Transverse colon (tissue), 4 donors: ENCODE results near the gene UTP14C. TPM values are rescaled to one million over a fixed set of nuclear protein-coding genes. Genes with fewer than 3 reads are reported as not detected.

ENCODE experiments used
- DNase-seq: peaks from one replicate; pipeline ENCODE4 v3.0.0-alpha.2; 2019
- H3K27ac ChIP-seq, 4 donors: fragments of 200-600 bp; sonication (generic); 2 replicates each; pipeline ENCODE4 v1.5.1; 2016 to 2018; ENCODE audit warnings: inconsistent platforms in 4 of 4
- H3K27me3 ChIP-seq: fragments of 200-600 bp; sonication (generic); 2 replicates; pipeline ENCODE4 v1.5.1; 2017; ENCODE audit warnings: inconsistent platforms
- H3K36me3 ChIP-seq, 4 donors: fragments of 200-600 bp; sonication (generic); 2 replicates each; pipeline ENCODE4 v1.5.1; 2017 to 2019; ENCODE audit warnings: inconsistent platforms in 4 of 4
- H3K4me1 ChIP-seq, 4 donors: fragments of 200-600 bp; sonication (generic); 2 replicates each; pipeline ENCODE4 v1.5.1; 2017 to 2020; ENCODE audit warnings: inconsistent platforms in 4 of 4
- H3K4me3 ChIP-seq, 4 donors: fragments of 200-600 bp; sonication (generic); 1 replicate in 1 of 4; 2 replicates in 3 of 4; pipeline versions ENCODE4 v1.5.1 to v1.6.1; 2017 to 2019; ENCODE audit warnings: inconsistent platforms in 4 of 4
- H3K9me3 ChIP-seq, 2 donors: fragments of 200-600 bp; sonication (generic); 2 replicates each; pipeline ENCODE4 v1.5.1; 2017 to 2019; ENCODE audit warnings: inconsistent platforms in 2 of 2
- EP300 ChIP-seq: sonication (generic); formaldehyde crosslinking; IDR thresholded peaks from one replicate; pipeline ENCODE4 v1.6.1; 2017; ENCODE audit warnings: antibody characterized with exemption, low read depth
- POLR2A ChIP-seq: fragments of 450-650 bp; IDR thresholded peaks from one replicate; pipeline ENCODE4 v1.6.1; 2016; ENCODE audit warnings: antibody characterized with exemption, mild to moderate bottlenecking, moderate library complexity
- POLR2AphosphoS5 ChIP-seq, 3 donors: sonication (generic); formaldehyde crosslinking; IDR thresholded peaks; one replicate each; pipeline ENCODE4 v1.6.1; 2016; ENCODE audit warnings: antibody characterized with exemption in 3 of 3
- WGBS, 2 donors: methylation state at CpG; one replicate each; pipeline ENCODE4 v1.1.5; 2018; ENCODE audit warnings: low coverage in 1 of 2; 5-methylcytosine and 5-hydroxymethylcytosine counted together
- in situ Hi-C, 4 donors: fragments of 200-750 bp; cut with MboI; loops; one replicate each; pipeline versions ENCODE4 v1.15.0 to v1.15.1; 2017; ENCODE audit warnings: low sequenced_read_pairs in 3 of 4, low pct_ligation_motif_present in 1 of 4, low pct_unique_long_range_greater_than_20kb in 1 of 4
- intact Hi-C: fragments of 100-400 bp; cut with DNase I; formaldehyde crosslinking; loops from one replicate; pipeline ENCODE4 v1.15.1; 2023; ENCODE audit warnings: low total_unique reads
- total RNA-seq, 4 donors: library from RNA; depleted of rRNA; stranded (reverse); fragments of >200 nt; gene quantifications; one replicate each; pipeline ENCODE4 v1.1.0, GENCODE V29; 2016
- TF ChIP-seq, protein P1 (sequence below), 5 experiments: fragments of 200-600 bp in 3 of 5; fragments of 450-650 bp in 2 of 5; sonication (generic) in 3 of 5; IDR thresholded peaks; 1 replicate in 2 of 5; 2 replicates in 3 of 5; pipeline ENCODE4 v1.5.1; 2016 to 2017; ENCODE audit warnings: antibody characterized with exemption in 5 of 5, inconsistent platforms in 3 of 5, mild to moderate bottlenecking in 2 of 5, moderate library complexity in 1 of 5

UTP14C gene, protein sequence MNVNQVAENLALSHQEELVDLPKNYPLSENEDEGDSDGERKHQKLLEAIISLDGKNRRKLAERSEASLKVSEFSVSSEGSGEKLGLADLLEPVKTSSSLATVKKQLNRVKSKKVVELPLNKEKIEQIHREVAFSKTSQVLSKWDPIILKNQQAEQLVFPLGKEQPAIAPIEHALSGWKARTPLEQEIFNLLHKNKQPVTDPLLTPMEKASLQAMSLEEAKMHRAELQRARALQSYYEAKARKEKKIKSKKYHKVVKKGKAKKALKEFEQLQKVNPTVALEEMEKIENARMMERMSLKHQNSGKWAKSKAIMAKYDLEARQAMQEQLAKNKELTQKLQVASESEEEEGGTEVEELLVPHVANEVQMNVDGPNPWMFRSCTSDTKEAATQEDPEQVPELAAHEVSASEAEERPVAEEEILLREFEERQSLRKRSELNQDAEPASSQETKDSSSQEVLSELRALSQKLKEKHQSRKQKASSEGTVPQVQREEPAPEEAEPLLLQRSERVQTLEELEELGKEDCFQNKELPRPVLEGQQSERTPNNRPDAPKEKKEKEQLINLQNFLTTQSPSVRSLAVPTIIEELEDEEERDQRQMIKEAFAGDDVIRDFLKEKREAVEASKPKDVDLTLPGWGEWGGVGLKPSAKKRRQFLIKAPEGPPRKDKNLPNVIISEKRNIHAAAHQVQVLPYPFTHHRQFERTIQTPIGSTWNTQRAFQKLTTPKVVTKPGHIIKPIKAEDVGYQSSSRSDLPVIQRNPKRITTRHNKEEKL
- total RNA-seq: 10 to 100 TPM in 2 of 4 donors, 1 to 10 TPM in 2; 5.2 to 20.0 (median 13.6) TPM

DNA sequence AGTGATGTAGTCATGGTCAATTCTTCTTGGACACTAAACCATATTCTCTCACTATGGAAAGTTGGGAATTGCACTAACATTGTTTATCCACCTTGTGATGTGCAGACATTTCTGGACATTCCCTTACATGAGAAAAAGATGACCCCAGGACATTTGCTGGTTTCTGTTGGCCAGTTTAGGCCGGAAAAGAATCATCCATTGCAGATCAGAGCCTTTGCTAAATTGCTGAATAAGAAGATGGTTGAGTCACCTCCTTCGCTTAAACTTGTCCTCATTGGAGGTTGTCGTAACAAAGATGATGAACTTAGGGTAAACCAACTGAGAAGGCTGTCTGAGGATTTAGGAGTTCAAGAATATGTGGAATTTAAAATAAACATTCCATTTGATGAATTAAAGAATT lies at the start of gene UTP14C:
Gene UTP14C (plus strand): TSS at position 211 of the 400 bp plus-strand sequence. CDS start 4,114 bp downstream, outside the sequence.
- Histone ChIP-seq H3K36me3 (peaks cover 0 to 35% (median 9%) of the 10 kb centered on the region in 4 donors), H3K4me3 (no peak within 1 kb of the TSS), H3K4me1 (peaks cover 0 to 8% (median 3%) of the 10 kb centered on the region in 4 donors), H3K27me3 (no peaks in the 10 kb centered on the region), H3K27ac (no peak within 1 kb of the TSS), H3K9me3 (no peaks in the 10 kb centered on the region)
- TF ChIP-seq EP300: no peak
- TF ChIP-seq POLR2AphosphoS5 (IDR thresholded peaks at IDR 0.05): no peak
- TF ChIP-seq, protein P1, sequence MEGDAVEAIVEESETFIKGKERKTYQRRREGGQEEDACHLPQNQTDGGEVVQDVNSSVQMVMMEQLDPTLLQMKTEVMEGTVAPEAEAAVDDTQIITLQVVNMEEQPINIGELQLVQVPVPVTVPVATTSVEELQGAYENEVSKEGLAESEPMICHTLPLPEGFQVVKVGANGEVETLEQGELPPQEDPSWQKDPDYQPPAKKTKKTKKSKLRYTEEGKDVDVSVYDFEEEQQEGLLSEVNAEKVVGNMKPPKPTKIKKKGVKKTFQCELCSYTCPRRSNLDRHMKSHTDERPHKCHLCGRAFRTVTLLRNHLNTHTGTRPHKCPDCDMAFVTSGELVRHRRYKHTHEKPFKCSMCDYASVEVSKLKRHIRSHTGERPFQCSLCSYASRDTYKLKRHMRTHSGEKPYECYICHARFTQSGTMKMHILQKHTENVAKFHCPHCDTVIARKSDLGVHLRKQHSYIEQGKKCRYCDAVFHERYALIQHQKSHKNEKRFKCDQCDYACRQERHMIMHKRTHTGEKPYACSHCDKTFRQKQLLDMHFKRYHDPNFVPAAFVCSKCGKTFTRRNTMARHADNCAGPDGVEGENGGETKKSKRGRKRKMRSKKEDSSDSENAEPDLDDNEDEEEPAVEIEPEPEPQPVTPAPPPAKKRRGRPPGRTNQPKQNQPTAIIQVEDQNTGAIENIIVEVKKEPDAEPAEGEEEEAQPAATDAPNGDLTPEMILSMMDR (IDR thresholded peaks at IDR 0.05): no peak
- no peak for TF ChIP-seq POLR2A
- intact Hi-C loops (no loop called here), in situ Hi-C loops (loop anchor here in 1 of 4 donors (25.0 kb wide), 1 partner anchor 438 kb away; the partner anchor contains the start of genes CKAP2 and VPS36)
- no peak for DNase-seq
- WGBS, 2 donors: 96 to 100% methylated on average over 2 to 3 of the region's 3 CpGs

DNA sequence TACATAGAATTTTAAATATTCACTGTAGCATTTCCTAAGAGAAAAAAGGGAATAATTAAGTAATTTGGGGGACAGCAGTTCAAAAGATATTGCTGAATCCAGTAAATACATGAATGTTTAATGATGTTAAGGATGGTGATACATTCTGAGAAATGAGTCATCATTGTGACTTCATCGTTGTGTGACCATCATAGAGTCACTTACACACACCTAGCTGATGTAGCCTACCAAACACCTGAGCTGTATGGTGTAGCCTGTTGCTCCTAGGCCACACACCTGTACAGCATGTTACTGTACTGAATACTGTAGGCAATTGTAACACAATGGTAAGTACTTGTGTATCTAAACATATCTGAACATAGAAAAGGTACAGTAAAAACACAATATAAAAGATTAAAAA lies 48.1 kb upstream of the UTP14C start:
- in situ Hi-C loops: no loop called here
- Histone ChIP-seq H3K9me3 (no peaks in the 10 kb centered on the region), H3K27ac (no peak overlapping the region), H3K4me1 (peaks cover 0 to 5% (median 2%) of the 10 kb centered on the region in 4 donors), H3K27me3 (no peaks in the 10 kb centered on the region), H3K36me3 (no peaks in the 10 kb centered on the region), H3K4me3 (no peak overlapping the region)
- intact Hi-C loops: no loop called here
- DNase-seq: no peak
- WGBS, 2 donors: 18 to 62% methylated on average over 1 of the region's 1 CpG
- TF ChIP-seq EP300 (no peak), POLR2A (no peak)

DNA sequence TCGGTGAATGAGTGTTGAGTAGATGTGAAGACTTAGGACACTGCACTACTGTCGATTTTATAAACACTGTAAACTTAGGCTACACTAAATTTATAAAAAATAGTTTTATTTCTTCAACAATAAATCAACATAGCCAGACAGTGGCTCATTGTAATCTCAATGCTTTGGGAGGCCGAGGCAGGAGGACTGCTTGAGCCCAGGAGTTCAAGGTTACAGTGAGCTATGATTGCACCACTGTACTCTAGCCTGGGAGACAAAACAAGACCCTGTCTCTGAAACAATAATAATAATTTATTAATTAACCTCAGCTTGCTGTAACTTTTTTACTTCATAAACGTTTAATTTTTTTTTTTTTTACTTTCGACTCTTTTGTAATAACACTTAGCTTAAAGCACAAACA lies 47.6 kb upstream of the UTP14C start:
- no peak for TF ChIP-seq POLR2A
- TF ChIP-seq, protein P1 (IDR thresholded peaks at IDR 0.05): no peak
- TF ChIP-seq EP300: no peak
- no peaks in the 10 kb centered on the region for H3K9me3 ChIP-seq
- H3K36me3 ChIP-seq: no peaks in the 10 kb centered on the region
- no peak overlapping the region for H3K27ac ChIP-seq
- intact Hi-C loops: no loop called here
- no peaks in the 10 kb centered on the region for H3K27me3 ChIP-seq
- H3K4me3 ChIP-seq: no peak overlapping the region
- WGBS, 2 donors: 71 to 87% methylated on average over 5 of the region's 5 CpGs
- DNase-seq: no peak
- in situ Hi-C loops: no loop called here
- peaks cover 0 to 5% (median 2%) of the 10 kb centered on the region in 4 donors for H3K4me1 ChIP-seq

DNA sequence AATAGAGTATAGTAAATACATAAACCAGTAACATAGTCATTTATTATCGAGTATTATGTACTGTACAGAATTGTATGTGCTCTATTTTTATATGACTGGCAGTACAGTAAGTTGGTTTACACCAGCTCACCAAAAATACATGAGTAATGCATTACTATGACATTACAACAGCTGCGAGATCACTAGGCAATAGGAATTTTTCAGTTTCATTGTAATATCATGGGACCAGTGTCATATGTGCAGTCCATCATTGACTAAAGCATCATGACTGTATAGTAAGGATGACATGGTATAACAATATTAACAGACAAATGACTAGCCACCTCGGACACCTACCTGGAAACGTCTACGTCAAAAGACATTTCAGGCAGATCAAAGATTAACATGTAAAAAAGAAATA lies 46.9 kb upstream of the UTP14C start:
- intact Hi-C loops (no loop called here), in situ Hi-C loops (no loop called here)
- H3K27ac ChIP-seq: no peak overlapping the region
- TF ChIP-seq, protein P1 (IDR thresholded peaks at IDR 0.05): no peak
- TF ChIP-seq POLR2A (no peak), POLR2AphosphoS5 (IDR thresholded peaks at IDR 0.05) (no peak), EP300 (no peak)
- no peaks in the 10 kb centered on the region for H3K9me3 ChIP-seq
- no peak overlapping the region for H3K4me3 ChIP-seq
- H3K4me1 ChIP-seq: peaks cover 0 to 5% (median 2%) of the 10 kb centered on the region in 4 donors
- H3K36me3 ChIP-seq: no peaks in the 10 kb centered on the region
- DNase-seq: no peak
- no peaks in the 10 kb centered on the region for H3K27me3 ChIP-seq
- WGBS, 2 donors: 95 to 97% methylated on average over 5 of the region's 5 CpGs
